ENCODE data around the gene ITK. TPM values are rescaled to one million over a fixed set of nuclear protein-coding genes. Genes with fewer than 3 reads are reported as not detected.

ITK gene
- total and polyA plus RNA-seq, 2 donors (not counting 3 experiments of a cell fraction or from before 2014, with no cell fraction given), result not detected

- H3K9me1 ChIP-seq (replicated peaks; ENCODE audit: control insufficient read depth, extremely low read depth, insufficient read depth, low read length), result no peaks in the 10 kb centered on the region
- ChIA-PET CTCF (no interaction called here), POLR2A (no interaction called here)
- no peak overlapping the region for H3K9ac ChIP-seq (replicated peaks; ENCODE audit: extremely low read depth, insufficient read depth, low read length)
- no peaks in the 10 kb centered on the region for H3K79me2 ChIP-seq (ENCODE audit: control insufficient read depth, insufficient read depth, low read length)
- no peak overlapping the region for H3K27ac ChIP-seq (ENCODE audit: insufficient read depth, low read depth, low read length)
- no peak overlapping the region for H3K4me2 ChIP-seq (ENCODE audit: insufficient read depth, low read length)
- DNase-seq (ENCODE audit: low read depth, low spot score), result no peak
- H3K4me3 ChIP-seq (replicated peaks in 1 of 3; ENCODE audit: insufficient read depth in 1 of 3, low read depth in 1 of 3, low read length in 3 of 3), result no peak overlapping the region
- no peaks in the 10 kb centered on the region for H3K9me3 ChIP-seq (replicated peaks; ENCODE audit: control insufficient read depth, insufficient read depth, low read length)
- H3K27me3 ChIP-seq (ENCODE audit: control insufficient read depth in 2 of 2, insufficient read depth in 2 of 2, low read length in 2 of 2), result no peaks in the 10 kb centered on the region
- intact Hi-C loops (cut with micrococcal nuclease), result no loop called here
- dilution Hi-C loops (cut with MboI; ENCODE audit: extremely low pct_ligation_motif_present, low sequenced_read_pairs), result no loop called here
- H3K36me3 ChIP-seq (ENCODE audit: control insufficient read depth in 2 of 2, extremely low read depth in 1 of 2, insufficient read depth in 2 of 2, low read length in 2 of 2), result no peaks in the 10 kb centered on the region
- TF ChIP-seq GATA2 (IDR thresholded peaks at IDR 0.05; ENCODE audit: insufficient read depth, insufficient read length, low read depth, low read length) (no peak), CTCF (IDR thresholded peaks at IDR 0.05; ENCODE audit: extremely low read depth in 1 of 2, insufficient read depth in 1 of 2, low read depth in 1 of 2, low read length in 2 of 2) (no peak), JUN (IDR thresholded peaks at IDR 0.05; ENCODE audit: borderline replicate concordance, insufficient read depth, insufficient read length, low read depth) (no peak), MYC (IDR thresholded peaks at IDR 0.05; ENCODE audit: low read depth, low read length) (no peak), POLR2A (IDR thresholded peaks at IDR 0.05; ENCODE audit: low read depth, low read length) (no peak), FOS (IDR thresholded peaks at IDR 0.05; ENCODE audit: borderline replicate concordance, insufficient read depth, low read length) (no peak), EZH2 (IDR thresholded peaks at IDR 0.05; ENCODE audit: borderline replicate concordance, low read depth, low read length, severe bottlenecking) (no peak), MAX (IDR thresholded peaks at IDR 0.05; ENCODE audit: insufficient read depth, insufficient read length) (no peak), POLR2AphosphoS5 (IDR thresholded peaks at IDR 0.05; ENCODE audit: insufficient read depth, low read depth, low read length) (no peak)
- H3K4me1 ChIP-seq (ENCODE audit: control insufficient read depth, extremely low read depth, insufficient read depth, low read length), result no peaks in the 10 kb centered on the region
- BruUV-seq (replicated peaks), result no TSS peak
- FAIRE-seq, result no peak
- H2AFZ ChIP-seq (ENCODE audit: low read depth, low read length), result no peak overlapping the region
- no peaks in the 10 kb centered on the region for H4K20me1 ChIP-seq (replicated peaks; ENCODE audit: control insufficient read depth, extremely low read depth, insufficient read depth, low read length)
These were observed 36.8 kb downstream of the ITK start for GRCh38 chr5:157217289-157218024.

All from endothelial cell of umbilical vein (primary cell).